ENCODE data around the gene ZKSCAN5.
"Not testable (repeated sequence)": the region's sequence is repeated elsewhere in the genome, so short reads cannot be mapped to it uniquely, and the experiment has no call there.

ZKSCAN5 gene

GRCh38 chr7:99498546-99498944, 5.9 kb upstream of the ZKSCAN5 start:
- DNase-seq: peak; percentile 19

GRCh38 chr7:99499371-99499720, 5.1 kb upstream of the ZKSCAN5 start:
- no peak for DNase-seq

- DNase-seq: peak; percentile 95
These were observed 4.5 kb upstream of the ZKSCAN5 start, which contains the start of gene ZNF394 for GRCh38 chr7:99499721-99500636. ZNF394 (minus strand) TSS chr7:99500281; CDS start chr7:99500093, 188 bp downstream.

GRCh38 chr7:99500637-99501009, 3.8 kb upstream of the ZKSCAN5 start:
- no peak for DNase-seq

GRCh38 chr7:99501236-99501635, 3.2 kb upstream of the ZKSCAN5 start:
- DNase-seq: peak; percentile 10

GRCh38 chr7:99504281-99504602, 220 bp upstream of the ZKSCAN5 start:
- DNase-seq: peak; percentile 99

GRCh38 chr7:99505324-99505662, 831 bp downstream of the ZKSCAN5 start:
- DNase-seq: no peak

- no peak for DNase-seq
These were observed 9.6 kb downstream of the ZKSCAN5 start for GRCh38 chr7:99514050-99514449.

- no peak for DNase-seq
These were observed 16.9 kb downstream of the ZKSCAN5 start for GRCh38 chr7:99521399-99521798.

- peak; percentile 16 for DNase-seq
These were observed 21.4 kb downstream of the ZKSCAN5 start for GRCh38 chr7:99525713-99526440.

- DNase-seq: no peak
These were observed 26.9 kb downstream of the ZKSCAN5 start for GRCh38 chr7:99531354-99531765.

- no peak for DNase-seq
These were observed 31.2 kb downstream of the ZKSCAN5 start for GRCh38 chr7:99535667-99536066.

GRCh38 chr7:99539213-99539811, 34.9 kb downstream of the ZKSCAN5 start:
- no peak for DNase-seq

GRCh38 chr7:99540542-99540941, 36.1 kb downstream of the ZKSCAN5 start:
- DNase-seq: no peak

- no peak for DNase-seq
These were observed 36.8 kb downstream of the ZKSCAN5 start for GRCh38 chr7:99541212-99541611.

GRCh38 chr7:99543081-99543671, 38.7 kb downstream of the ZKSCAN5 start:
- no peak for DNase-seq

GRCh38 chr7:99543916-99544315, 39.5 kb downstream of the ZKSCAN5 start:
- DNase-seq: no peak

- DNase-seq: not testable (repeated sequence)
These were observed 40.8 kb downstream of the ZKSCAN5 start for GRCh38 chr7:99545308-99545707.

GRCh38 chr7:99549545-99549944, 45.1 kb downstream of the ZKSCAN5 start:
- not testable (repeated sequence) for DNase-seq

GRCh38 chr7:99551334-99551733, 46.9 kb downstream of the ZKSCAN5 start:
- DNase-seq: peak; percentile 22

- peak; percentile 97 for DNase-seq
These were observed 47.5 kb downstream of the ZKSCAN5 start, which contains the start of gene FAM200A for GRCh38 chr7:99551767-99552463. FAM200A (minus strand) TSS chr7:99552114; CDS start chr7:99548407, 3,707 bp downstream.

GRCh38 chr7:99553039-99553438, 48.6 kb downstream of the ZKSCAN5 start:
- DNase-seq: no peak

- DNase-seq: no peak
These were observed 50.5 kb downstream of the ZKSCAN5 start for GRCh38 chr7:99554939-99555338.
